ENCODE results near the gene PIGK.

The PIGK gene

DNA sequence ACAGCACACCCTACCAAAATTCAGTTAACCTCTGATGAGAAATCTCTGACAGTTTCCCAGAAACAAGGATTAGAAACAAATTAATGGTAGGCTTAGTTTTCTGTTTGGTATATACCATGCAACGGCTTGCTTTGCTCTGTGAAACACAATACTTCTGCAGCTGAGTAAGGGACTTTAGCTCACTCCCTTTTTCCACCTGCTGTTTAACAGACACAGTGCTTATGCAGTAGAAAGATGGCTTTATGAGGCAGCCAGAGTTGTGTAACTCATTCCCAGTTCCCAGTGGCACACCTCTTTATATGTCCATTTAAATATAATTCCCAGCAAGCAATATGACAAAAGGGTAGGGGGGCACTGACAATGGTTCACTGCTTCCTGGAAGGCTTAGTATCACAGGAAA, 124.0 kb downstream of the PIGK start:
- no peak for TF ChIP-seq GATA3 (IDR thresholded peaks at IDR 0.05; ENCODE audit: low read depth, low read length)
- no peak for TF ChIP-seq GATA2 (IDR thresholded peaks at IDR 0.05; ENCODE audit: low read depth, low read length)

DNA sequence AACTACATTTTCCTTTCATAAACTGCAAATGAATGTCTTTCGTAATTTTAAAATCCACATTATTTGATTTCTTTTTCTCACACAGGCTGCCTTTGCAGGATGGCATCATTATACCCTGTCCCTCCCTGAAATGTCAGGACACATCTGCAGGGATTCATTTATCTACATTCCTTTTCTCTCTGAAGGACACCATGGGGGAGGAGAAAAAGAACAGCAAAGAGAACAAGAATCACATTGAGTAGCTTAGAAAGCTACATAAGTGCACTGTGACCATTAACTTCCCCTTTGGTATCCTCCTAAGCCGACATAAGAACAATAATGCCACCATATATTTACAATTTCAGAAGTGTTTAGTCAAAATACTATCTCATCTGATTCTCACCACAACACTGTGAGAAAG, 129.5 kb downstream of the PIGK start:
- TF ChIP-seq GATA2 (IDR thresholded peaks at IDR 0.05; ENCODE audit: low read depth, low read length), result no peak
- no peak for TF ChIP-seq GATA3 (IDR thresholded peaks at IDR 0.05; ENCODE audit: low read depth, low read length)

DNA sequence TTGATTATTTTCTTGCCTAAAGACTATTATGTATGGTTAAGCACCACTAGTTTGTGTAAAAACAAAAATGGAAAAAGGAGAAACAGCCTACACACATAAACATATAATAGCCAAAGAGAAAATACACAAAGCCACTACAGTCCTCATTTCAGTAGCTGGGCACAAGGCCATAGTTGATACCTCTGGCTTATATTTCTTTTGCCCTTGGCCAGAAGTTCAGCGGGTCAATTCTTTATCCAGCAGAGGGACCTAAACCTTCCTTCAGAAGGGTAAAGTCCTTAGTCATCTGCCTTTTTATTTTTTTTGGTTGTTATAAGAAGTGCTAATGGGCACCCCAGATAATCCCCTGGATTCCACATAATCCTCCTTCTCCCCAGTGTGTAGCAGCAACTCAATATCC, 134.1 kb downstream of the PIGK start:
- TF ChIP-seq GATA3 (IDR thresholded peaks at IDR 0.05; ENCODE audit: low read depth, low read length) (no peak), GATA2 (IDR thresholded peaks at IDR 0.05; ENCODE audit: low read depth, low read length) (no peak)

DNA sequence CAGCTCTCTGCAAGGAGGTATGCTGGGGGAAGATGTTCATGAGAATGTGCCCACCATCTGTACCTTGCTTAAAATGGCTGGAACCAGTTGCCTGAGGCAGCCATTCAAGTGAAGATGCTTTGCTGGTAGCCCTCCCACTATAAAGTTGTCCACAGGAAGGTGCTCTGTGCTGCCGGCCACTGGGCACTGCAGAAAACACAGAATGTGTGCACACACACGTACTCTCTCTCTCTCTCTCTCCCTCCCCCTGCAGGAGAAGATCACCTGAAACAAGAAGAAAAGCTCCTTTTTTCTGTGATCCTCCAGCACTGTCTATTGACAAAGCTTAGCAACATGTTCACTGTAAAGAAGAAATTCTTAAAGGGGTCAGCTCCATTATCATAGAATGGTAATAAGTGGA, 134.8 kb downstream of the PIGK start:
- TF ChIP-seq GATA3 (IDR thresholded peaks at IDR 0.05; ENCODE audit: low read depth, low read length) (no peak), GATA2 (IDR thresholded peaks at IDR 0.05; ENCODE audit: low read depth, low read length) (no peak)

DNA sequence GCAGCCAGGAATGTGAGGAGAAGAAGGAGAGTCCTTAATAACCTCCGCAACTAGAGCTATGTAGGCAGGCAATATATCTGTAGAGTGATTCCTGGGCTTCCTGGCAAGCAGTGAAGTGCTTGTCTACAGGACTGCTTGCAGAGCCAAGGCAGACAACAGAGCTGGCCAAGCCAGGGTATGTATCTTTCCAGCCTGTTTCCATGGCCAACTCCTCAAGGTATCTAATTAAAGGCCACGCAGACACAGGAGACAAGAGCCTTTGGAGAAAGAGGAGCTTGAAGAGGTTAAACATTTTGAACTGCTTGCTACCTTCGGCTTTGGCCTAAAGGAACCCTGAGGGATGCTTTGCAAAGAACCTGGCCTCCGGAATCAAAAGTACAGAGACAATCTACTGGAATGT, 137.4 kb downstream of the PIGK start:
- TF ChIP-seq GATA2 (IDR thresholded peaks at IDR 0.05; ENCODE audit: low read depth, low read length) (no peak), GATA3 (IDR thresholded peaks at IDR 0.05; ENCODE audit: low read depth, low read length) (no peak)

DNA sequence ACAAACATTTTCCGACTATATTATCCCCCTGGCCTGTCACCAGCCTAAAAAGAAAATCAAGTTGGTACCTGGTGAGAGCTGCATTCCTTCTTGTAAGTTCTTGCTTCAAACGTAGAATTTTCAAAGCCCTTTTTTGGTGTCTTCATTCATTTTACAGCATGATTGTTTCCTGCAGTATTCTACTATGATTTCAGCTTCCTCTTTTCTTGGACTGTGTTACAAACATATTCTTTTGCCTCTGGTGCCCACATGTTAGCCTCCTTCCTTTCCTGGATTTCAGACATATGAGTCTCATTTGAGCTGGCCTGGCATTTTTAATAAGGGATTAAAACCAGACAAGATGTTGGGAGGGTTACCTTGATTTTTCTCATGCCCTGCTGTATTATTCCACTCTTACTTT, 142.5 kb downstream of the PIGK start:
- no peak for TF ChIP-seq GATA2 (IDR thresholded peaks at IDR 0.05; ENCODE audit: low read depth, low read length)
- TF ChIP-seq GATA3 (IDR thresholded peaks at IDR 0.05; ENCODE audit: low read depth, low read length), result no peak

DNA sequence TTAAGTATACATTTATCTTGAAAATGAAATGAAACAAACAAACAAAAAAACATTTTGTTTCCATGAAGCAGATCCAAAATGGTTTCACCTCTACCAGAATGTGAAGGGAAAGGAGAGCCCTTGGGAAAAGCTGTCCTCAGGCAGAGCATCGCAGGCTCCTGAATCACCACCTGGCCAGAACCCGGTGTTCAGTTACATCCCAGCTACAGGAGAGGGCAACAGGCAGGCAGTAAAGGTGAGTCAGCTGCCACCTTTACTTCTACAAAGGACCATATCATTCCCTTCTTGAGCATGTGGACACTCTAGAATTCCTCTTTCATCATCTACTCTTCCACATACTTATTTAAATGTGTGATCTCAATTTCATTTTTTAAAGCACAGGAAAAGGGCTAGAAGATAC, 151.2 kb downstream of the PIGK start:
- TF ChIP-seq GATA2 (IDR thresholded peaks at IDR 0.05; ENCODE audit: low read depth, low read length) (no peak), GATA3 (IDR thresholded peaks at IDR 0.05; ENCODE audit: low read depth, low read length) (no peak)

DNA sequence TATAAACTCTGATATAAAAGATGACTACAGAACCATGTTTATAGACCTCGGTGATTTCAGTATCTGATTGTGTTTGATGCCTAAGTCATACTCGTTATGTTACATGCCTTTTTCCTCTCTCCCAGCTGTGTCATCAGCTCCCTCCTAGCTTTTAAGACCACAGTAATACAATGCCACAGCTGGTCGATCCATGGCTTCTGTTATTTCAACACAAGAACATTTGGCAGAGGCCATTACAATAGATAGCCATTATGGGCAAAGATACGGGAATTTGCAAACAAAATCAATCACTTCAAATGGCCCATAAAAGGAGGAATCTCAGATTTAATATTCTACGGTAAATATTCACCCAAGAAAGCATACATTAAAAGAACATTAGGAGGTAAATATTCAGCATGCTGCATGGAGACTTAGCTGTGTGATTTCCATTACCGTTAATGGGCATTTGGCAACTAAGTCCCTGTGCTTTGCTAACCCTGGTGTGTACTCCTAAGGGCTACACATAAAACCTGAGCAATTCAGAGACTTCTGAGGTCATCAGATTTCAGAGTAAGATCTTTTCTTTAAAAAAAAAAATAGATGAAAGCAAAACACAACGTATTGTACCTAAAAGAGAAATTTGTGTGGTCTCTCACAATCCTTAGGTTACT, 153.4 kb downstream of the PIGK start:
- TF ChIP-seq GATA2 (IDR thresholded peaks at IDR 0.05; ENCODE audit: low read depth, low read length) (no peak), GATA3 (IDR thresholded peaks at IDR 0.05; ENCODE audit: low read depth, low read length) (no peak)

DNA sequence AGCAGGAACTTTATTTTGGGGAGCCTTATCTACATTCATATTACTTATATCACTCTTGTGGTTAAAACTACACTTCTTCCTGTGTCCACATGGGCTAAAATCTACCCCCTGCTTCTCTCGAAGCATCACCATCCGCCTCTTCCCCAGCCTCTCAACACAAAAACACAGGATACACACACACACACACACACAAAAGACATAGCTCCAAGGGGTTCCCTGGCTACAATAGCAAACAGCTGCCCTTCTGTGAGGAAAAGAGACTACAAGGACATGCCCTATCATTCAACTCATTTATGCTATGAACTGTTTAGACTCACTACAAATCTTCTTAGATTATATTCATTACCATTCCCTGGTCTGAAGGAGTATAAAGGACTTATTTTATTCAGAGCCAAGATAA, 155.0 kb downstream of the PIGK start:
- TF ChIP-seq GATA2 (IDR thresholded peaks at IDR 0.05; ENCODE audit: low read depth, low read length) (no peak), GATA3 (IDR thresholded peaks at IDR 0.05; ENCODE audit: low read depth, low read length) (no peak)

DNA sequence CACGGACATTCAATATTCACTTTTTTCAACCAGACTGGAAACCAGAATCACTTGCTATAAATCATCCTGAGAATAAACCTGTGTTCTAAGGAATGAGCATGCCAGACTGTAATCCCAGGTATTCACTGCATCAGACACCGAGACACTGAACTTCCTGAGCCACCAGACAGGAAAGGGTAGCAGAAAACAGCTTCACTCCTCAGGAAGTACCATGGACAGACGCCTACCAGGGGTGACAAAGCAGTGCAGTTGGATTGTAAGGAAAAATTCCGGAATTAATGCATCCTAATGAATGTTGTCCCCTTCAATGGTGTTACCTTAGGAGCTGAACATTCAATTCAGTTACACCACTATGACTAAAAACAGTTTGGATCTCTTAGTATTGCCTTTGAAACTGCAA, 156.1 kb downstream of the PIGK start:
- no peak for TF ChIP-seq GATA3 (IDR thresholded peaks at IDR 0.05; ENCODE audit: low read depth, low read length)
- TF ChIP-seq GATA2 (IDR thresholded peaks at IDR 0.05; ENCODE audit: low read depth, low read length), result no peak

DNA sequence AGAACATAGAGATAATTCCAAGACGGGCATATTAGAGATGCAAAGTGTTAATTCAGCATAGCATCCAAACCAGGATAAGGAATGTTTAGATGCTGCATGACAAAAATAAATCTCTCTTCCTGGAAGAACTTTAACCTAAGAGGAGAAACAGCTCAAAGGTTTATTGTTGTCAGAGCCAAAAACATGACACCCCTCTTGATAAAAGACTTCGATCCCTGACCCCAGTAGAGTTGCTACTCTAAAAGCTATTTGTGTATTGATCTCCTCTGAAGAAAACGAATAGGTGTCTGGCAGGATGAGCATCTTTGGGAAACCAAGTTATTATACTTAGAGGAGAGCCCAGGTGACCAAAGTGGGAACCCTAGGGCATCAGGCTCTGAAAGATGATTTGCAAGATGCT, 158.1 kb downstream of the PIGK start:
- TF ChIP-seq GATA2 (IDR thresholded peaks at IDR 0.05; ENCODE audit: low read depth, low read length) (no peak), GATA3 (IDR thresholded peaks at IDR 0.05; ENCODE audit: low read depth, low read length) (no peak)

DNA sequence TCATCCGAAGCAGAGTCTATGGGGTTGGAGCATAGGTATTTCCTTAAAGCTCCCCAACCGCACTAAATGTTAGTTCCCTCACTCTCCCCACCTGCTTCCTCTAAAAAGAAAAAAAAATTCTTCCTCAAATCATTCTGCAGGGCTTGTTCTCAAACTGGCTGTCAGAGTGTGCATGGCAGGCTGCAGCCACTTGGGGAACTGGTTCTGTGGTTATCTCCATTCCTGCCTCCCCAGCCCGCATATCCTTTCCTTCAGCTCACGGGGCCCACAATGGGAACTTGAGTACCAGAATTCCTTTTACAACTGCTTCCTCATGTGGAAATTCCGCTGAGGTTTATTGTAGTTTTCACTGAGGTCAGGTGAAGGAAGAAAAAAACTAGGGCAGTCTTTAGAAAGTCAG, 159.2 kb downstream of the PIGK start:
- TF ChIP-seq GATA2 (IDR thresholded peaks at IDR 0.05; ENCODE audit: low read depth, low read length) (no peak), GATA3 (IDR thresholded peaks at IDR 0.05; ENCODE audit: low read depth, low read length) (no peak)

DNA sequence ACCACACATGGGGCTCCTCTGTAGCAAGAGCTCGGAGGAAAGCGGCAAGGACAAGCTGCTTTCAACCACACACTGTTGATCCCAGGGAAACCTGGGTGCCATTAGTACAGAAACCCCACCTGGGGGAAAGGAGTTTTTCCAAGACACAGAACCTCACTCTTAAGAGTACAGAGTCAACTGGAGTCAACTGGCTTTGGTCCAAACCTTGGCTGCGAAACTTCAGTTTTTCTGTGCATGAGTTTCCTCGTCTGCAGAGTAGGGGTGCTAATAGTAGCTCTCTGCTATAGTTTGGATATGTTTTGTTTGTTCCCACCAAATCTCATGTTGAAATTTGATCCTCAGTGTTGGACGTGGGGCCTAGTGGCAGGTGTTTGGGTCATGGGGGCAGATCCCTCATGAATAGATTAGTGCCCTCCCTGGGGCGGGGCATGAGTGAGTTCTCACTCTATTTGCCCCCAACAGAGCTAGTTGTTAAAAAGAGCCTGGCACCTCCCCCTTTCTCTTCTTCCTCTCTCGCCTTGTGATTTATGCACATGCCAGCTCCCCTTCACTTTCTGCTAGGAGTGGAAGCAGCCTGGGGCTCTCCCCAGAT, 161.1 kb downstream of the PIGK start:
- TF ChIP-seq GATA2 (IDR thresholded peaks at IDR 0.05; ENCODE audit: low read depth, low read length) (no peak), GATA3 (IDR thresholded peaks at IDR 0.05; ENCODE audit: low read depth, low read length) (no peak)

DNA sequence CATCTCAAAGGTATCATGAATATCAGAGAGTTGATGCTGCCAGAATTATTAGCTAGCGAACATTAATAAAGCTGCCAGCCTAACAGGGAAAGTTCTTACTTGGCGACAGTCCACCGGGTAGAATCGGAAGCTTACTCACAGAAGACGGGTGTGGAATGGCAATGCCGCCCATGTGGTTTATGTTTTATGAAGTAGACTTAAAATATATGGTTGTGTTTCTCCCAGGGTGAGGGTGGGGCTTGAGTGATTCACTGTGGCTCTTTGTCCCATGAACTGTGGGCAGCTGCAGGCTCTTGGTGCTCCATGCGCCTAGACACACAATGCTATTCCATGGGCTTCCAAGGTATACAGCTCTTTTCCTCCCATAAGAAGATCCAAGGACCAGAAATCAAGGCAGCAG, 162.7 kb downstream of the PIGK start:
- TF ChIP-seq GATA3 (IDR thresholded peaks at IDR 0.05; ENCODE audit: low read depth, low read length) (no peak), GATA2 (IDR thresholded peaks at IDR 0.05; ENCODE audit: low read depth, low read length) (no peak)

DNA sequence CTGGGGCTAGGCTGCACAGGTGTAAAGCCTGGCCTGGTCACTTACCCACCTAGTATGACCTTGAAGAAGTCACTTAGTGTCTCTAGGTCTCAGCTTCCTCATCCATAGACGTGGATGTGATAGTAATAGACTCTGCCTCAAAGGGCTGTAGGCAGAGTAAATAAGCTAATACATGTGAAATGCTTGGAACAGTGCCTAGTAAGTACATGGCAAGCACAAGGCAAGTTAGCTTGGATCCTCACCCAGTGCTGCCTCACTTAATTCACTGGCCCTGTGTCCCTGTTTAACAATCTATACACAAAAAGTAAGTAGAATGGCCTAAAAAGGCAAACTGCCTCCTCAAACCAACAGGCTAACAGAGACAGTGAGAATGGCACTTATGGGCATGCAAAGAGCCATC, 167.8 kb downstream of the PIGK start:
- no peak for TF ChIP-seq GATA3 (IDR thresholded peaks at IDR 0.05; ENCODE audit: low read depth, low read length)
- no peak for TF ChIP-seq GATA2 (IDR thresholded peaks at IDR 0.05; ENCODE audit: low read depth, low read length)

DNA sequence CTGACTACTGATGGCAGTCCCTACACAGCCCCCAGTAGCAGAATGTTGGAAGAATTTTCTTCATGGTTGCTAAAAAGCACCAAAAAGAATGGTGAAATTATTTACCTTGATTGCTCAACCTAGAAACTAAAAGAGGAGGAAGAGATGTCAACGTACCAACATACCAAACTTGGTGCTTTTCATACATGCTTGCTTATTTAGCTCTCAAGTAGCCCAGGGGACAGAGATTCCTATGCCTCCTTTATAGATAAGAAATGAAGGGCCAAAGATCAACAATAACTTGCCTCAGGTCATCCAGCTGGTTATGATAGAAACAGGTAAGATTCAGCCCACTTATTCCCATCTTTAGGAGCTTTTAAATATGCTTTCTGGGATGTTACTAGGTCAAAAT, 170.6 kb downstream of the PIGK start:
- no peak for TF ChIP-seq GATA2 (IDR thresholded peaks at IDR 0.05; ENCODE audit: low read depth, low read length)
- no peak for TF ChIP-seq GATA3 (IDR thresholded peaks at IDR 0.05; ENCODE audit: low read depth, low read length)

All from SH-SY5Y (cell line).